Aorta (tissue), 5 donors: ENCODE data around the gene FLVCR2. TPM values are rescaled to one million over a fixed set of nuclear protein-coding genes. Genes with fewer than 3 reads are reported as not detected.

Experiments
- ATAC-seq: fragments of 200-7000 bp; cut with Tn5 transposase; one replicate; pipeline ENCODE4 v1.9.1; 2022; ENCODE audit warnings: moderate library complexity; ENCODE audit not compliant: low FRiP score
- DNase-seq, 2 donors: peaks; one replicate each; pipeline ENCODE4 v3.0.0-alpha.2; 2020
- H3K27ac ChIP-seq, 2 donors: one replicate each; pipeline ENCODE4 v1.5.1; 2013; ENCODE audit warnings: low read length in 2 of 2, mild to moderate bottlenecking in 2 of 2, moderate library complexity in 2 of 2, control low read depth in 1 of 2, inconsistent platforms in 1 of 2, low read depth in 1 of 2
- H3K27me3 ChIP-seq, 2 donors: one replicate each; pipeline ENCODE4 v1.6.1; 2013; ENCODE audit warnings: control low read depth in 1 of 2, low read length in 1 of 2, mild to moderate bottlenecking in 1 of 2, moderate library complexity in 1 of 2; ENCODE audit not compliant: insufficient read depth in 2 of 2, control insufficient read depth in 1 of 2
- H3K36me3 ChIP-seq, 2 donors: one replicate each; pipeline ENCODE4 v1.6.1; 2013; ENCODE audit warnings: control low read depth in 1 of 2, low read length in 1 of 2, mild to moderate bottlenecking in 1 of 2; ENCODE audit not compliant: insufficient read depth in 2 of 2, control insufficient read depth in 1 of 2
- H3K4me1 ChIP-seq, 2 donors: one replicate each; pipeline ENCODE4 v1.6.1; 2013; ENCODE audit warnings: low read length in 2 of 2, control low read depth in 1 of 2, mild to moderate bottlenecking in 1 of 2, moderate library complexity in 1 of 2; ENCODE audit not compliant: insufficient read depth in 2 of 2, control insufficient read depth in 1 of 2
- H3K4me3 ChIP-seq, 2 donors: one replicate each; pipeline ENCODE4 v1.5.1; 2013; ENCODE audit warnings: low read length in 2 of 2, control low read depth in 1 of 2, mild to moderate bottlenecking in 1 of 2
- H3K9me3 ChIP-seq: one replicate; pipeline ENCODE4 v1.6.1; 2013; ENCODE audit warnings: mild to moderate bottlenecking, low read length; ENCODE audit not compliant: control insufficient read depth
- WGBS, 2 donors: extraction: QIAGEN DNeasy Blood & Tissue Kit; methylation state at CpG; one replicate each; pipeline ENCODE4 v1.1.7; 2013; 5-methylcytosine and 5-hydroxymethylcytosine counted together
- intact Hi-C, 2 donors: fragments of 100-400 bp; cut with DNase I; formaldehyde crosslinking; loops; one replicate each; pipeline versions ENCODE4 v1.14.2 to v1.15.0; 2022
- polyA plus RNA-seq, 2 donors: library from polyadenylated mRNA; stranded (reverse); fragments of 200-250 nt; gene quantifications; one replicate each; pipeline ENCODE4 v1.2.3, GENCODE V29; 2013
- total RNA-seq, 2 donors: library from RNA; stranded (reverse); fragmentation: NEBNext Ultra II Directional; extraction: Animal tissue kit (Norgen Biotek cat#: 25700); gene quantifications; one replicate each; pipeline ENCODE4 v1.2.1, GENCODE V29; 2021
- donor health status: healthy with polysubstance abuse.
- donor health status: Bipolar disorder and iron deficiency.
- donor health status: DM: no; HTN: no; CAD: no.
- donor health status: DM: no; HTN: no; CAD: no.
- donor health status: DM: yes; HTN: yes; CAD: no.

Gene FLVCR2
- total and polyA plus RNA-seq, 4 donors = 0.38 to 15.4 (median 11.1) TPM

DNA sequence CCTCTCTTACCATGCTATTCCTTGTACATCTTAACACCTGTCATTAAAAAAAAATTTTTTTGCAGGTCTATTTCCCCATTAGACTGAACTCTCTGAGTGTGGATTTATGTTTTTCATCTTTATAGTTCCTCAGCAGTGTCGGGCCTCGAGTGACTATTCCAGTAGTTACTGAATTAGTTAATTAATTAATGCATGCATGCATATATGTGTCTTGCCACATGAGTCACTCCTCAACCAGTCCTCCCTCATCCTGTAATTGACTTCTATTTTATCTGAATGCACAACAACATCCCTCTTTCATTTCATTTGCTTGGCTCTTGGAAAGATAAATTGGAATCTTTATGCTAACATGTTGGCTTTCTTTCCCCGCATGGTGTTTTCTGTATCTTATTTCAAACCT is 46.6 kb downstream of the FLVCR2 start:
- ATAC-seq (no peak), DNase-seq (no peak)
- Histone ChIP-seq H3K4me1 (no peaks in the 10 kb centered on the region), H3K4me3 (no peak overlapping the region), H3K9me3 (no peaks in the 10 kb centered on the region), H3K27ac (no peak overlapping the region), H3K36me3 (no peaks in the 10 kb centered on the region), H3K27me3 (no peaks in the 10 kb centered on the region)
- WGBS, 2 donors = 97 to 98% methylated on average over 3 of the region's 3 CpGs
- intact Hi-C loops = no loop called here

DNA sequence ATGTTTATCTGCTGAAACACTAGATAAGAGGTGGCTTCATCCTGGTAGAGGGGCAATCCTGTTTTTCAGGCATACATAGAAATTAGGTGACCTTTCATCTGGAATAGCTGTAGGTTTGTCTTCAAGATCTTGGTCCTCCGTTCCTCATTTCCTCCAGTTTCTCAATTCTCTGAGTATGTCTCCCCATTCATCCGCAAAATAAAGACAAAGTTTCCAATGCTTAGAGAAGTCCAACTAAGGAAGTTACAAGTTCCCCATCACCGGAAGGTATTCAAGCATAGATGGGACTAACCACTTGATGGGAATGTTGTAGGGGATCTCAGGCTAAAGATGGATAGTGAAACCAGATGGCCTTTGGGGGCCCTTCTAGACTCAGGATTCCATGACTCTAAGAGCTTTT is 48.0 kb downstream of the FLVCR2 start:
- DNase-seq (no peak), ATAC-seq (no peak)
- 96% methylated on average over 3 of the region's 3 CpGs for WGBS, 2 donors
- intact Hi-C loops = no loop called here
- Histone ChIP-seq H3K27me3 (no peaks in the 10 kb centered on the region), H3K36me3 (no peaks in the 10 kb centered on the region), H3K27ac (no peak overlapping the region), H3K4me1 (no peaks in the 10 kb centered on the region), H3K9me3 (no peaks in the 10 kb centered on the region), H3K4me3 (no peak overlapping the region)

- 70 to 80% methylated on average over 3 of the region's 3 CpGs for WGBS, 2 donors
- intact Hi-C loops = no loop called here
- no peak for ATAC-seq
These were observed 48.4 kb downstream of the FLVCR2 start for GRCh38 chr14:75626863-75627262.

GRCh38 chr14:75627406-75627805 is 49.0 kb downstream of the FLVCR2 start:
- 72 to 73% methylated on average over 4 of the region's 4 CpGs for WGBS, 2 donors
- no peak overlapping the region for H3K4me3 ChIP-seq

More at GRCh38 chr14:75626863-75627262, 48.4 kb downstream of the FLVCR2 start:
- Histone ChIP-seq H3K27ac (no peak overlapping the region), H3K36me3 (no peaks in the 10 kb centered on the region), H3K9me3 (no peaks in the 10 kb centered on the region), H3K4me3 (no peak overlapping the region), H3K4me1 (no peaks in the 10 kb centered on the region), H3K27me3 (no peaks in the 10 kb centered on the region)
- no peak for DNase-seq

DNA sequence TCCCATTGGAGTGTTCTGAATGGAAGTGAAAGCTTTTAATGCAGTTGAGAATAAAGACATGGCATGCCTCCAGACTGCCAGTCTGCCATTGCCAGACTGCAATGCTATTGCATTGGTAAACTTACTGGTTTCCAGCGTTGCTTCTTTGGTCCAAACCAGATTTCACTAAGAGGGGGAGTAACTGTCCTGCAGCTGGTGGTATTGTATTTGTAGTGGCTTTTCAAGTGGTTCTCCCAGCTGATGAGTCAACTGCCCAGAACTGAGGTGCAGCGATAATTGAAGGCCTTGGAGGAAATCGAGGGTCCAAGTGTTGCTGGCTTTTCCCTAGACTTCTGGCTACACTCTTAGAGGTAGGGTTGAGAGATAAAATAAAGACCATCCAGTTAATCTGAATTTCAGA is 50.4 kb downstream of the FLVCR2 start:
- intact Hi-C loops = no loop called here
- Histone ChIP-seq H3K36me3 (no peaks in the 10 kb centered on the region), H3K4me1 (no peaks in the 10 kb centered on the region), H3K27ac (no peak overlapping the region), H3K27me3 (no peaks in the 10 kb centered on the region), H3K4me3 (no peak overlapping the region), H3K9me3 (no peaks in the 10 kb centered on the region)
- ATAC-seq = no peak
- no peak for DNase-seq
- 81 to 90% methylated on average over 3 of the region's 3 CpGs for WGBS, 2 donors

More at GRCh38 chr14:75627406-75627805, 49.0 kb downstream of the FLVCR2 start:
- Histone ChIP-seq H3K9me3 (no peaks in the 10 kb centered on the region), H3K27me3 (no peaks in the 10 kb centered on the region), H3K27ac (no peak overlapping the region), H3K4me1 (no peaks in the 10 kb centered on the region), H3K36me3 (no peaks in the 10 kb centered on the region)
- no peak for DNase-seq
- no peak for ATAC-seq
- intact Hi-C loops = no loop called here

DNA sequence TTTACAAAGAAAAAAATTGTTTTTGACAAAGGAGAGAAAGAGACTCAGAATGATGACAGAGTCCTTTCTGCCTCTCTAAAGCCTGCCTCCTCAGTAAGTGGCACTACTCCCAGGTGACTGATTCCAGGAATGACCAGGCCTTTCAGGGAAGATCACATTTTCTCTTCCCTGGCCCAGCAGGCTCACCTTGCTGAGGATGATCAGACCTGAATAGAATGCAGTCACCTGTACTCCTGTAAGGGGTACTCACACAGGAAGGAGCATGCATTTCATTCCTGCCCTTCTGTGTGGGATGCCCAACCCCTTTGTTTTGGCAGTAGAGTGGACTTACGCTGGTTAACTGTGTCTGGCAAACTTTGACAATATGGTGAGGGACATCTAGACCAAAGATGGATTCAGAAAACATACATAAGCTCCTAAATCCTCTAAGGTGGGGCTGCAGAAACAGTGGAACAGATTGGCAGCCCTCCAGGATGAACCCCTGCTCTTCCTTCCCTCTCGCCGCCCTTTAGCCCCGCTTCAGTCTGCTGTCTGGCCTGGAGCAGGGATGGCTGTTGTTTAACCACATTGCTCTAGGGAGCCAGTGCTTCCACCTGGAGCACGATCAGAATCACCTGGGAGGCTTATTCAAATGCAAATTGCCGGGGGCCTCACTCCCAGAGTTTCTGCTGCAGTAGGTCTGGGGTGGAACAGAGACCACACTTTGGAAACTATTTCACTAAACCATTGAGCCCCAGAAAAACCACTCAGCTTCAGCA is 52.5 kb downstream of the FLVCR2 start:
- Histone ChIP-seq H3K36me3 (no peaks in the 10 kb centered on the region), H3K27ac (no peak overlapping the region), H3K27me3 (no peaks in the 10 kb centered on the region), H3K9me3 (no peaks in the 10 kb centered on the region), H3K4me1 (no peaks in the 10 kb centered on the region), H3K4me3 (no peak overlapping the region)
- no peak for ATAC-seq
- WGBS, 2 donors = 68 to 80% methylated on average over 6 of the region's 6 CpGs
- intact Hi-C loops = no loop called here
- no peak for DNase-seq

GRCh38 chr14:75631453-75631831 is 53.0 kb downstream of the FLVCR2 start:
- no peak overlapping the region for H3K4me3 ChIP-seq
- intact Hi-C loops = no loop called here
- ATAC-seq (no peak), DNase-seq (no peak)
- H3K36me3 ChIP-seq = no peaks in the 10 kb centered on the region
- 31 to 46% methylated on average over 5 of the region's 5 CpGs for WGBS, 2 donors
- no peak overlapping the region for H3K27ac ChIP-seq
- H3K27me3 ChIP-seq = no peaks in the 10 kb centered on the region
- H3K9me3 ChIP-seq = no peaks in the 10 kb centered on the region
- no peaks in the 10 kb centered on the region for H3K4me1 ChIP-seq

- DNase-seq = no peak
- Histone ChIP-seq H3K27ac (no peak overlapping the region), H3K4me1 (no peaks in the 10 kb centered on the region), H3K36me3 (no peaks in the 10 kb centered on the region), H3K9me3 (no peaks in the 10 kb centered on the region), H3K4me3 (no peak overlapping the region), H3K27me3 (no peaks in the 10 kb centered on the region)
- intact Hi-C loops = no loop called here
- ATAC-seq = no peak
- WGBS, 2 donors = 69 to 80% methylated on average over 5 of the region's 5 CpGs
These were observed 56.4 kb downstream of the FLVCR2 start for GRCh38 chr14:75634848-75635247.

DNA sequence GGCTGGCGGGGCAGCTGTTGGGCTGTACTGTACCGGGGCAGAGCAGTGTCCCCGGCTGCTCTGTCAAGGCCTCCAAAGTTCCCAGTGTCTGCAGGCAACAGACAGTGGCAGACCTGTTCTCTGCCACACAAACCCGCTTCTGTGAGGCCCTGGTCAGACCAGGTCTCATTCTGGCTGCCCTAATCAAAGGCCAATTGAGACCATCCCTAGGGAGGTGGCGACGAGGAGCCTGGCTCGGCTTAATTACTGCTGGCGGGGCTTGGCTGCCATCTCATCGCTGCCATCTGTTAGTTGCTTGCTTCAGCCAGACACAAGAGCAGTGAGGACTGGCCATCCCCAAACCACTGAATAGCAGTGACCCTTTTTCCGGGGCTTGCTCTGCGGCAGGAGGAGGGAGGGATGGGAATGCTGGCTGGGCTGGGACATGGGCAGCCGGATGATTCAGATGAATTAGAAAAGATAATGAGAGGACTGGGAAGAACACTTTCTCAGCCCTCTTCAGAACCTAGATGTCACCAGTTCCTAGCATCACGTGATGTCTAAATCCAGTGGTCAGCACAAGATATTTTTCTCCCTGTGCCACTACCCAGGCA is 57.8 kb downstream of the FLVCR2 start:
- Histone ChIP-seq H3K4me1 (no peaks in the 10 kb centered on the region), H3K36me3 (no peaks in the 10 kb centered on the region), H3K27ac (no peak overlapping the region), H3K27me3 (no peaks in the 10 kb centered on the region), H3K4me3 (no peak overlapping the region), H3K9me3 (no peaks in the 10 kb centered on the region)
- DNase-seq (no peak), ATAC-seq (no peak)
- WGBS, 2 donors = 47 to 56% methylated on average over 13 of the region's 13 CpGs
- intact Hi-C loops = no loop called here
